SKM-1 treated with dmso at 0.1 percent for 144 hours (cell line): ENCODE measurements around the gene NSMF.
A peak's percentile ranks its signal among the peaks of the same experiment; 100 is the strongest.

Experiments used
- DNase-seq: peaks from one replicate; lab custom pipeline; 2025; ENCODE audit not compliant: unreplicated experiment; lab: John Stamatoyannopoulos, UW

NSMF gene

GRCh38 chr9:137492464-137493363, 33.6 kb upstream of the NSMF start:
- DNase-seq = peak; percentile 19

GRCh38 chr9:137491735-137492432, 32.8 kb upstream of the NSMF start:
- no peak for DNase-seq

- DNase-seq = no peak
Measured at GRCh38 chr9:137490532-137491186, 31.5 kb upstream of the NSMF start.

- no peak for DNase-seq
Measured at GRCh38 chr9:137488906-137489305, 29.8 kb upstream of the NSMF start.

- DNase-seq = no peak
Measured at GRCh38 chr9:137488327-137488653, 29.2 kb upstream of the NSMF start.

GRCh38 chr9:137487454-137488326, 28.6 kb upstream of the NSMF start:
- no peak for DNase-seq

- DNase-seq = no peak
Measured at GRCh38 chr9:137486545-137487453, 27.7 kb upstream of the NSMF start.

- no peak for DNase-seq
Measured at GRCh38 chr9:137486141-137486490, 27.0 kb upstream of the NSMF start.

GRCh38 chr9:137485343-137486140, 26.4 kb upstream of the NSMF start:
- DNase-seq = no peak

- no peak for DNase-seq
Measured at GRCh38 chr9:137484551-137485315, 25.6 kb upstream of the NSMF start.

GRCh38 chr9:137482094-137482781, 23.1 kb upstream of the NSMF start:
- peak; percentile 65 for DNase-seq

- no peak for DNase-seq
Measured at GRCh38 chr9:137480686-137481683, 21.9 kb upstream of the NSMF start.

- DNase-seq = no peak
Measured at GRCh38 chr9:137479892-137480685, 21.0 kb upstream of the NSMF start.

- no peak for DNase-seq
Measured at GRCh38 chr9:137478962-137479861, 20.1 kb upstream of the NSMF start.

GRCh38 chr9:137478613-137478961, 19.5 kb upstream of the NSMF start:
- DNase-seq = no peak
